ENCODE results near the gene NECAP2. TPM values are rescaled to one million over a fixed set of nuclear protein-coding genes. Genes with fewer than 3 reads are reported as not detected.

NECAP2 gene
- total and polyA plus RNA-seq, 2 of the 4 experiments (the other 2 are of a cell fraction), result 80.5 to 85.1 TPM

GRCh38 chr1:16406868-16407267, 33.7 kb upstream of the NECAP2 start:
- Histone ChIP-seq H2BK5ac (ENCODE audit: low read depth, low read length, poor library complexity, severe bottlenecking) (no peak overlapping the region), H3K36me3 (ENCODE audit: control insufficient read depth, insufficient read depth, low read length) (peaks cover under 1% of the 10 kb centered on the region; the same call in 1 of the 2 replicates), H2AFZ (replicated peaks; ENCODE audit: low read length, poor library complexity) (no peak overlapping the region), H3K27me3 (ENCODE audit: control insufficient read depth, insufficient read depth, low read length) (peaks cover 4% of the 10 kb centered on the region), H2AK9ac (replicated peaks; ENCODE audit: low read depth, low read length, poor library complexity) (no peak overlapping the region), H3K9me1 (ENCODE audit: insufficient read depth, low read length) (peaks cover 15% of the 10 kb centered on the region; the same call in 1 of the 2 replicates), H3K56ac (ENCODE audit: extremely low read depth, insufficient read depth, low read length) (no peak overlapping the region), H3K4ac (ENCODE audit: low read depth, low read length) (no peak overlapping the region), H2BK20ac (ENCODE audit: low read depth, low read length) (no peak overlapping the region), H3K4me1 (ENCODE audit: control insufficient read depth, insufficient read depth, low read length) (no peaks in the 10 kb centered on the region; the same call in 1 of the 2 replicates), H3K9ac (ENCODE audit: low read depth, low read length) (no peak overlapping the region), H3K4me3 (ENCODE audit: insufficient read depth, low read depth, low read length) (no peak overlapping the region), H4K20me1 (ENCODE audit: insufficient read depth, low read length) (0 out of 2 replicates have a peak, but pooled peaks cover 3% of the 10 kb centered on the region), H2BK15ac (ENCODE audit: low read depth, low read length) (no peak overlapping the region), H4K5ac (ENCODE audit: low read depth, low read length) (no peak overlapping the region), H2AK5ac (ENCODE audit: low read depth, low read length) (no peak overlapping the region), H3K79me1 (ENCODE audit: low read depth in 1 of 2, low read length in 2 of 2) (no peaks in the 10 kb centered on the region; a peak in 1 of 4 replicates), H3K27ac (ENCODE audit: insufficient read depth, low read length) (no peak overlapping the region), H4K8ac (ENCODE audit: low read depth in 2 of 2, low read length in 2 of 2) (no peak overlapping the region), H4K91ac (ENCODE audit: insufficient read depth, low read depth, low read length) (no peak overlapping the region), H3K9me3 (ENCODE audit: control insufficient read depth, insufficient read depth, low read length) (no peaks in the 10 kb centered on the region), H3K23ac (ENCODE audit: low read depth, low read length) (no peak overlapping the region), H2BK120ac (ENCODE audit: low read depth, low read length) (no peak overlapping the region), H3K18ac (ENCODE audit: low read depth, low read length) (no peak overlapping the region), H3K4me2 (ENCODE audit: low read depth, low read length) (no peak overlapping the region), H3K14ac (replicated peaks; ENCODE audit: low read depth, low read length) (no peak overlapping the region)
- intact Hi-C loops (cut with micrococcal nuclease) (no loop called here), dilution Hi-C loops (cut with HindIII; ENCODE audit: low sequenced_read_pairs, unreplicated experiment) (no loop called here), in situ Hi-C loops (cut with MboI; ENCODE audit: low sequenced_read_pairs) (no loop called here)
- WGBS, 2 experiments (ENCODE audit: extremely low coverage in 2 of 2, insufficient read length in 1 of 2), result 88% methylated on average over 4 of the region's 9 CpGs; no CpG with 5 or more reads in 1 of the 2 experiments
- BruUV-seq (replicated peaks), result no TSS peak
- no peak for DNase-seq
- POLR2A ChIA-PET (ENCODE audit: unreplicated experiment), result no interaction called here
- CTCF ChIA-PET, result no interaction called here
- no peak for ATAC-seq (ENCODE audit: low read depth)
- TF ChIP-seq RAD21 (IDR thresholded peaks at IDR 0.05; ENCODE audit: low read length), result no peak
- TF ChIP-seq MAFK (IDR thresholded peaks at IDR 0.05; ENCODE audit: low read depth, low read length), result no peak
- TF ChIP-seq FOS (IDR thresholded peaks at IDR 0.05; ENCODE audit: low read depth, low read length), result no peak
- no peak for TF ChIP-seq ELK1 (IDR thresholded peaks at IDR 0.05; ENCODE audit: borderline replicate concordance, low read depth, low read length)
- no peak for TF ChIP-seq BHLHE40 (IDR thresholded peaks at IDR 0.05; ENCODE audit: low read depth, low read length)
- no peak for TF ChIP-seq POLR2A (IDR thresholded peaks at IDR 0.05; ENCODE audit: low read depth, low read length)
- no peak for TF ChIP-seq RCOR1 (IDR thresholded peaks at IDR 0.05; ENCODE audit: insufficient replicate concordance, low read length)
- TF ChIP-seq MAZ (IDR thresholded peaks at IDR 0.05; ENCODE audit: borderline replicate concordance, low read depth, low read length), result no peak
- TF ChIP-seq CHD1 (IDR thresholded peaks at IDR 0.05; ENCODE audit: low read depth, low read length), result no peak
- TF ChIP-seq USF2 (IDR thresholded peaks at IDR 0.05; ENCODE audit: low read depth, low read length), result no peak
- TF ChIP-seq NFE2L2 (IDR thresholded peaks at IDR 0.05; ENCODE audit: low read depth, low read length), result no peak
- TF ChIP-seq CEBPB (IDR thresholded peaks at IDR 0.05; ENCODE audit: low read depth, low read length), result no peak
- TF ChIP-seq CTCF (conservative IDR thresholded peaks at IDR 0.05; ENCODE audit: low read depth, low read length), result no peak
- TF ChIP-seq RFX5 (IDR thresholded peaks at IDR 0.05; ENCODE audit: low read depth, low read length), result no peak
- no peak for TF ChIP-seq SMC3 (IDR thresholded peaks at IDR 0.05; ENCODE audit: low read depth, low read length)
- TF ChIP-seq MXI1 (IDR thresholded peaks at IDR 0.05; ENCODE audit: borderline replicate concordance, low read depth, low read length), result no peak
